Activated naive CD8-positive, alpha-beta T cell treated with anti-CD3 and anti-CD28 coated beads, Interleukin-2, amount 10 ng/mL, durations not matched to agents 7 days and 5 days (primary cell): ENCODE data around the gene SATB1. TPM values are rescaled to one million over a fixed set of nuclear protein-coding genes. Genes with fewer than 3 reads are reported as not detected.

Experiments
- ATAC-seq: fragments of 150-1000 bp; cut with Tn5 transposase; one replicate; pipeline ENCODE4 v1.10.0; 2021; ENCODE audit warnings: low read depth, moderate library complexity
- POLR2A ChIA-PET: fragments of 350-600 bp; sonication (Branson Sonifier 250); formaldehyde crosslinking; loops from one replicate; lab custom pipeline; 2021; ENCODE audit warnings: antibody characterized with exemption; lab: Charles Lee
- DNase-seq: peaks from one replicate; pipeline ENCODE4 v3.0.0; 2021
- H3K27ac Mint-ChIP-seq: one replicate; pipeline ENCODE4 v1.8.0; 2022; ENCODE audit warnings: mild to moderate bottlenecking, mixed read lengths
- H3K27me3 Mint-ChIP-seq: one replicate; pipeline ENCODE4 v1.8.0; 2022; ENCODE audit warnings: mild to moderate bottlenecking, moderate library complexity, mixed read lengths
- H3K36me3 Mint-ChIP-seq: one replicate; pipeline ENCODE4 v1.8.0; 2021; ENCODE audit warnings: mild to moderate bottlenecking, mixed read lengths
- H3K4me1 Mint-ChIP-seq: one replicate; pipeline ENCODE4 v1.8.0; 2021; ENCODE audit warnings: mixed read lengths
- H3K4me3 Mint-ChIP-seq: one replicate; pipeline ENCODE4 v1.8.0; 2022; ENCODE audit warnings: mild to moderate bottlenecking, moderate library complexity, mixed read lengths
- H3K9me3 Mint-ChIP-seq: one replicate; pipeline ENCODE4 v1.8.0; 2021; ENCODE audit warnings: mixed read lengths
- total RNA-seq, 2 experiments: library from RNA; stranded (reverse); gene quantifications; one replicate each; pipeline ENCODE4 v1.2.3, GENCODE V29; 2021

Gene SATB1
- total RNA-seq, 2 experiments from 2014 or later, result 281 to 288 TPM

DNA sequence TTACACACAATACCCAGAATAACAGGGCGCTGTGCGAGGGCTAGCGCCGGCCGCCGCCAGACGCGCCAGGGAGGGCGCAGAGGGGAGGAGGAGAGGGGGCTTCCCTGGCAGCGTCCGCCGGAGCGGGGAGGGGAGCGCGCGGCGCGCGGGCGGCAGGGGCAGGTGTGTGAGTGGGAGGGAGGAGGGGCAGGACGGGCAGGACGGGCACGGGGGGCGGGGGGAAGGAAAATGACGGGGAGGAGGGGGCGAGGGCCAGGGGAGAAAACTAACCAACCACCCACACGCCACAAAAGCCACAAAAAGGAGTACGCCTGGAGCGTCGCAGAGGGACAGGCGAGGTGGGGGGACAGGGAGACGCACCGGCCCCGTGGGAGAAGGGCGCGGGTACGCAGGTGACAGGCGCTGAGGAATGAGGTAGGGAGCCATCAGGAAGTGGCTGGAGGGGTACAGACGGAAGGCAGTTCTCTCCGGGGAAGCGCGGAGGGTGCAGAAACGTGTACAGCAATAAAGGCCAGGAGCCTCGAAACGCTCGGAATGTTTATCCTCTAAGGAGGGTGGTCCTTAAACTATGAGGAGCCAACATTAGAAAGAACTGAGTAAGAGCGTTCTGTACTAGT is 610 bp upstream of the SATB1 start:
- POLR2A ChIA-PET, result interaction anchor here (0.6 to 13.2 kb wide), 4 partner anchors 8 to 24 kb away, joined by 3 to 385 read pairs (median 62); no protein-coding TSS in a partner anchor
- Mint-ChIP-seq H3K27ac (peak overlapping the region; percentile 91), H3K27me3 (no peaks in the 10 kb centered on the region), H3K36me3 (peaks cover 51% of the 10 kb centered on the region), H3K9me3 (no peaks in the 10 kb centered on the region), H3K4me3 (peak overlapping the region; percentile 87), H3K4me1 (peaks cover 54% of the 10 kb centered on the region)
- ATAC-seq, result peak; percentile 54
- DNase-seq, result peak; percentile 80

DNA sequence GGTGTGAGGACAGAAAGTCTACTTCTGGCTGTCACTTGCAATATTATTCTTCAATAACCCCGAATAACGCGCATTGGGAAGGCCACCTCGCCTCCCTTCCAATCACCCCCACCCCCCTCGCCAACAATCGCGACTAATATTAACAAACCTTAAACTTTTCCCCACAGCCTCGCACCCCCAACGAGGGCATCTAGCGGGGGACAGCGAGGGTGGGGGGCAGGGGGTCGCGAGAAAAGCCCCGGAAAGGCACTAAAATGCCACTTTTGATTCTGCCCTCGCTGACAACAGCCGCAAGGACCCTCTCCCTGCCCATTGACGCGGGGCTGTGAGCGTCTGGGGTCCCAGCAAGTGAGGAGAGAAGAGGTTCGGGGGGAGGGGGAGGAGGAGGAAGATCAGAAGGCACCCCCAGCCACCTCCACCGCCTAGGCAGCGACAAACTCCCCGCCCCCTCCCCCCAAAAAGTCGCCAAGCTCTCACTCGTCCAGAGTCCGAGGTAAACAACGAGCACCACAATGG is 868 bp downstream of the SATB1 start:
- Mint-ChIP-seq H3K4me1 (peaks cover 55% of the 10 kb centered on the region), H3K27ac (peak overlapping the region; percentile 91), H3K9me3 (no peaks in the 10 kb centered on the region), H3K27me3 (no peaks in the 10 kb centered on the region), H3K36me3 (peaks cover 57% of the 10 kb centered on the region), H3K4me3 (peak overlapping the region; percentile 87)
- DNase-seq, result peak; percentile 55
- POLR2A ChIA-PET, result interaction anchor here (0.6 to 13.2 kb wide), 6 partner anchors 10 to 289 kb away, joined by 3 to 385 read pairs (median 10); no protein-coding TSS in a partner anchor
- no peak for ATAC-seq

DNA sequence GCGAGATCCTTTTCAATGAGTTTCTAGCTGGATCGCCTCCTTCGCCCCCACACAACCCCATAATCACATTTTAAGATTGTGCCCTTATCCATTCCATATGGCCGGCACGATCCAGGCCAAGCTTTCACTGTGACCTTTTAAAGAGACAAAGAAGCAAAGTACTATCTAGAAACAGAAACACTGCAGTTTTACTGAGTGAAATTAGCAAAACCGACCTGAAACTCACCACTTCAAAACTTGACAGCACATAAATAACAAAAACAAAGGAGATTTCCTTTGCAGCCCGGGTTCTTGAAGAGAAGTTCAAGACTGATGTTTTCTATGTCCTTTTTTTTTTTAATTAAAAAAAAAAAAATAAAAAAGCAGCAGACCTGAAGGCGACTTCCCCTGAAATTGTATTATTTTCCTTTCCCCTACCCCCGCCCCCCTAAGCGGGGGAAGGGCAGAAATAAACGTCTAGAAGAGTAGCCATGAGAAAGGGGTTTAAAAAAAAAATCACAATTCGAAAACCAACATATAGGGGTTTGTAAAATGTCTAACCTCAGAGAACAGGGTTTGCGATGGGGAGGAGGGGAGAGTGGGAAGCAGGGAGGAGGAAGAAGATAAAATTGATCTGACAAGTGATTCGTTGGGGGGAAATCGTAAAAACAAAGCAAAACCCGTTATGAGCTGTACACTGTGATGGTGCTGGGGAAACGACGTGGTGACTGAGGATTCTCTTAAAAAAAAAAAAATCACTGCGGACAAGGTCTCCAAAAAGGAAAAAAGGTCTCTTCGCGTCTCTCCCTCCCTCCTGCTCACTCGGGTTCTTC is 1.5 kb downstream of the SATB1 start:
- POLR2A ChIA-PET, result interaction anchor here (1.0 to 13.2 kb wide), 5 partner anchors 9 to 294 kb away, joined by 4 to 385 read pairs (median 12); no protein-coding TSS in a partner anchor
- Mint-ChIP-seq H3K4me1 (peaks cover 50% of the 10 kb centered on the region), H3K27me3 (no peaks in the 10 kb centered on the region), H3K4me3 (peak overlapping the region; percentile 87), H3K27ac (peak overlapping the region; percentile 91), H3K36me3 (peaks cover 60% of the 10 kb centered on the region), H3K9me3 (no peaks in the 10 kb centered on the region)
- peak; percentile 52 for DNase-seq
- ATAC-seq, result peak; percentile 9

DNA sequence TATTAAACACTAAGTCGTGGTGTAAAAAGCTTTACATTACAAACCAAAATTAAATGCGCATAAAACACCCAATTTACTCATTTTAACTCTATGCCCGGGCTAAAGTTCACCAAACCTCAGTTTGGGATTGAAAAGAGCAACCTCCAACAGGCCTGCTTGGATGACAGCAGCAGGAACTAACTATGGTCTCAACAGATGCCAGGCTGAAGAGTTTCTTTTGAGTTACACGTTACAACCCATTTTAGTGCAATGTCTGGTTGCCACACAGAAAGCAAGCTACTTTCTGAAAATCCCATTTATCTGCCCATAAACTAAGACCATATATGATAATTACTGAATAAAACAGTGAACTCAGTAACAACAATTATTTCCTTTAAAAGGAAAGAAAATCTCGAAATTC is 2.2 kb downstream of the SATB1 start:
- ATAC-seq, result no peak
- POLR2A ChIA-PET, result interaction anchor here (0.7 to 13.2 kb wide), 6 partner anchors 8 to 295 kb away, joined by 3 to 385 read pairs (median 10); no protein-coding TSS in a partner anchor

DNA sequence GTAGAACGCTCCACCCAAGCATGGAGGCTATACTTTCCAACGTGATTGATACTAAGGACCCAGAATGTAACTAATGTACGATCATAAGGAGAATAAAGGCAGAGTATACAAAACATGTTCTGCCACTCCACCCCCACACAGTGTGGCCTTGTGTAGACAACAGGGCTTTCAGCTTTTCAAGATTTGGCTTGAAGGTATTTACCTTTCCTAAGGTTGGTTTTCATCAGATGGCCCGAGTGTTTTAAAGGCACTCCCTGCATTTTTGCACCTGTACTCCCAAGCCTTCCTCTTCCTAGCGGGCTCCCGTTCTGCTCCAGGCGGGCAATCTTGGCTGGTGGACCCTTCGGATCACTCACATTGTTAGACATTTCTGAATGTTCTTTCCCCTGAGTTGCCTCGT is 4.6 kb downstream of the SATB1 start:
- H3K4me3 Mint-ChIP-seq, result peak overlapping the region; percentile 82
- no peak for DNase-seq
- H3K4me1 Mint-ChIP-seq, result peaks cover 54% of the 10 kb centered on the region
- H3K27ac Mint-ChIP-seq, result peak overlapping the region; percentile 90
- ATAC-seq, result no peak
- H3K36me3 Mint-ChIP-seq, result peaks cover 71% of the 10 kb centered on the region
- H3K9me3 Mint-ChIP-seq, result no peaks in the 10 kb centered on the region
- no peaks in the 10 kb centered on the region for H3K27me3 Mint-ChIP-seq
- POLR2A ChIA-PET, result interaction anchor here (0.8 to 13.2 kb wide), 5 partner anchors 13 to 295 kb away, joined by 3 to 385 read pairs (median 5); no protein-coding TSS in a partner anchor

More for the DNA sequence above, 2.2 kb downstream of the SATB1 start:
- DNase-seq, result no peak
- Mint-ChIP-seq H3K4me3 (peak overlapping the region; percentile 87), H3K4me1 (peaks cover 48% of the 10 kb centered on the region), H3K36me3 (peaks cover 60% of the 10 kb centered on the region), H3K27ac (peak overlapping the region; percentile 91), H3K9me3 (no peaks in the 10 kb centered on the region), H3K27me3 (no peaks in the 10 kb centered on the region)

DNA sequence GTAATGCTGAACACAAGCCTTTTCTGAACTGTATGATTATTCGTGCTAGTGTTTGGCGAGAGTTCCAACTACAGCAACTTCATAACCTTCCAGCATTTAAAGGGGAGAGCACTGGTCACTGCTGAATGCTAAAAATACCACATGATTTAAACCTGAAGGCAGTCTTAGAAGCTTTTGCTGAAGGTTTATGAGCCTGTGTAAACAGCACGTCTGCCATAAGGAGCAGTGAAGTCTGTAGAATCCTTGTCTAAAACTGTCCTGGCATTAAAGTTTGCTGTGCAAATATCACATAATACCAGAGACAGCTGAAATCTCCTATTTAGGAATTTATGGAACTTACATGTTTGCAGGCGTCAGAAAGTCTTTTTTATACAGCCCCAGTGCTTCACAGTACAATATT is 5.9 kb downstream of the SATB1 start:
- H3K27me3 Mint-ChIP-seq, result no peaks in the 10 kb centered on the region
- DNase-seq (no peak), ATAC-seq (no peak)
- peaks cover 63% of the 10 kb centered on the region for H3K4me1 Mint-ChIP-seq
- peak overlapping the region; percentile 90 for H3K27ac Mint-ChIP-seq
- POLR2A ChIA-PET, result interaction anchor here (6.9 to 13.2 kb wide), 2 partner anchors 15 to 24 kb away, joined by 120 to 385 read pairs; no protein-coding TSS in a partner anchor
- no peaks in the 10 kb centered on the region for H3K9me3 Mint-ChIP-seq
- peaks cover 75% of the 10 kb centered on the region for H3K36me3 Mint-ChIP-seq
- H3K4me3 Mint-ChIP-seq, result peak overlapping the region; percentile 82

DNA sequence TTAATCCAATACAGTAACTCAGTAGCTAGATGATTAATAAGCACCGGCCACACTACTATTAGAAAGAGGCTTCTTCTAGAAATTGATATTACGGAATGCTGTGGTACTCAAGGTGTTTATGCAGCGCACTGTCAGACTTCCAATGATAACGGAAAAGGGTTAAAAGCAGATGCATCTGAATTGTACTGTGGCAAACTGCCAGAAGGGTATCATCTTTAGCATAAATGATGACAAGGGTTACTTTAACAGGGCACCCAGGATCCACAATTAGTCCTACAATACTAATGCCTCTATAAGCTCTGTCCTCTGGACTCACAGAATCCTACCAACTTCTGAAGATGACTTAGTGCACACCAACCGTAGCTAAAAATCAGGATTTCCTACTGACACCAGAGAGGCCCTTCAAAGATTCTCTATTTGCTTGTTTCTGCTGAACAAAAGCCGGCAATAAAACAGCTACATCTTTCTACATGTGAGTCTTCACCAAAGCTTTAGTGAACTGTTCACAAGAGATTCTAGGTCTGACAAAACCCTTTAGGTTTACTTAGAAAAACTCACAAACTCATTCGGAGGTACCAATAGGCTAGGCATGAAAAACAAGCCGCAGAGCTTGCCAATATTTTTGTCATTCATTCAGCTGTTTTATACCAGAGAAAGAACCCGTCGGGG is 7.1 kb downstream of the SATB1 start:
- Mint-ChIP-seq H3K4me1 (peaks cover 60% of the 10 kb centered on the region), H3K4me3 (peak overlapping the region; percentile 82), H3K27me3 (no peaks in the 10 kb centered on the region), H3K27ac (peak overlapping the region; percentile 90), H3K9me3 (no peaks in the 10 kb centered on the region), H3K36me3 (peaks cover 68% of the 10 kb centered on the region)
- no peak for DNase-seq
- POLR2A ChIA-PET, result interaction anchor here (1.0 to 13.2 kb wide), 9 partner anchors 10 to 327 kb away, joined by 3 to 385 read pairs (median 4); no protein-coding TSS in a partner anchor
- ATAC-seq, result peak; percentile 14

DNA sequence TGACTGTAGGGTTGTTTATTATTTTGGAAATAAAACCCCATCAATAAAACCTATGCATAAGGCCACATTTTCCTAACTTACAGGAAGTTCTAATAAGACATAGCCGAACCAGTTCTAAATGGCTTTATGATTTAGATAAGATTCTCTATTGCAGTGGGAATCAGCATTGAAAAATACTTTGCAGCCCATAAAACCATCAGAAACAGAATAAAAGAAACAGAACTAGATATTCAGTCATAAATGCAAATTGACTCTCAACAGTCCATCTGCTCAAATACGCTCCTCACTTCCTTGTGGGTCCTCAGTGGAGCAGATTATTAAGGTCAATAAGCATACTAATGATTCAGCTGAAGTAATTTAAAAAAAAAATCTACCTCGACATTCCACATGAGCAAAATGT is 8.8 kb downstream of the SATB1 start:
- Mint-ChIP-seq H3K27ac (peak overlapping the region; percentile 59), H3K4me3 (peak overlapping the region; percentile 66), H3K27me3 (no peaks in the 10 kb centered on the region), H3K4me1 (peaks cover 71% of the 10 kb centered on the region), H3K9me3 (no peaks in the 10 kb centered on the region), H3K36me3 (peaks cover 66% of the 10 kb centered on the region)
- POLR2A ChIA-PET, result interaction anchor here (1.6 to 13.2 kb wide), 4 partner anchors 11 to 28 kb away, joined by 4 to 385 read pairs (median 12); no protein-coding TSS in a partner anchor
- ATAC-seq (no peak), DNase-seq (no peak)

DNA sequence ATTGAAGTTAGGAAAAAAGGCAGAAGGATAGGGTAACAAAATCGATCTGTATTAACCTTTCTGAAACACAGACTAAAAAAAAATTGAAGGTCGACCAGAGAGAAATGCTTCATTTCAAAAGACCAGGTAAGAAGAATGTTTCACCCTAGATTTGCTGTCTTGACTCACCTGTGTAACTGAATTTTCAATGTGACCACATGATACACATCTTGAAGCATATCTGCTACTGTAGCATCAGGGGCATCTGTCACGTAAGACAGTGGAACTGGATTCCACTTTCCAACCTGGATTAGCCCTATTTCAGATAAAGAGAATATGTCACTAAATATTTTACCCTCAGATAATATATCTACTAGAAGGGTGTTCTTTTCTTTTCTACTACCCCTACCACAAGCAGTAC is 9.3 kb downstream of the SATB1 start:
- Mint-ChIP-seq H3K4me1 (peaks cover 70% of the 10 kb centered on the region), H3K36me3 (peaks cover 64% of the 10 kb centered on the region), H3K27ac (peak overlapping the region; percentile 59), H3K4me3 (peak overlapping the region; percentile 66), H3K9me3 (no peaks in the 10 kb centered on the region), H3K27me3 (no peaks in the 10 kb centered on the region)
- DNase-seq (no peak), ATAC-seq (no peak)
- POLR2A ChIA-PET, result interaction anchor here (2.5 to 13.2 kb wide), 3 partner anchors 8 to 26 kb away, joined by 12 to 385 read pairs (median 19); partner anchors contain the start of gene SATB1

DNA sequence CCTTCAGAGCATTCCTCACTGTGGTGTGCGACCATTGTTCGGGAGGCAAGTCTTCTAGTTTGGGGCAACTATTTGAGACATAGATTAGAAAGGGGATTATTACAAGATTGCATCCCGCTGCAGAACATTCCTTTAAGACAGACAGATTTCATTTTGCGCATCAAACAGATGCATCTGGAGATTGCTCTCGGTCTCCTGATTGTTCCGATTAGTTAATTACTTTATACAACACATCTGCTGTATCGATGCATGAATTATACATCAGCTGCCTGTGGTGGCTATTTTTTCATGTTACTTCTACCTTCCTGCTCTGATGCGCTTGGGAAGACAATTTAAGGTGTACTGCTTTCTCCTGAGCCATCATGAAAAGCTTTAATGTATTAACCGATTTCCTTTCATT is 10.0 kb downstream of the SATB1 start:
- peaks cover 69% of the 10 kb centered on the region for H3K4me1 Mint-ChIP-seq
- ATAC-seq, result no peak

DNA sequence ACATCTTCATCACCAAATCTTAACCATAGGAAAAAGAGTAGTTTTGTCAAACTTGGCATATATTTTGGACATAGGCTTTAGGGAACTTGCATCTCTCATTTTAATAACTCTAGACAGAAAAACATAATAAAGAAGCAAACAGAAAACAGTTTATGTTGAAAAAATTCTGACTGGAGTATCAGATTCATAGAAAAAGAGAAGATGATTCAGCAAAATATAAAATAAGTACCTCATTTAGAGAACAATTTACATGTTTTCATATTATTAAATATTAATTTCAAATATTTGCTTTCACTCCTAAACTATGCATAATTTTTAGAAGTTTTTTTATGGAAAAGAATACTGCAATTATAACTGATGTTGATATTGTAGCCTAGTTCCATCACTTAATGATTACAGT is 12.5 kb downstream of the SATB1 start:
- Mint-ChIP-seq H3K27ac (peak overlapping the region; percentile 75), H3K4me1 (peaks cover 76% of the 10 kb centered on the region), H3K36me3 (peaks cover 60% of the 10 kb centered on the region), H3K27me3 (no peaks in the 10 kb centered on the region), H3K4me3 (peak overlapping the region; percentile 71), H3K9me3 (no peaks in the 10 kb centered on the region)
- DNase-seq, result no peak
- ATAC-seq, result no peak
- POLR2A ChIA-PET, result interaction anchor here (13.2 kb wide), 1 partner anchor 21 kb away, joined by 385 read pairs; no protein-coding TSS in a partner anchor

More for the DNA sequence above, 10.0 kb downstream of the SATB1 start:
- Mint-ChIP-seq H3K36me3 (peaks cover 64% of the 10 kb centered on the region), H3K9me3 (no peaks in the 10 kb centered on the region), H3K27me3 (no peaks in the 10 kb centered on the region), H3K27ac (peak overlapping the region; percentile 44), H3K4me3 (peak overlapping the region; percentile 49)
- POLR2A ChIA-PET, result interaction anchor here (1.6 to 13.2 kb wide), 3 partner anchors 9 to 309 kb away, joined by 3 to 385 read pairs (median 12); partner anchors contain the start of gene SATB1
- no peak for DNase-seq

DNA sequence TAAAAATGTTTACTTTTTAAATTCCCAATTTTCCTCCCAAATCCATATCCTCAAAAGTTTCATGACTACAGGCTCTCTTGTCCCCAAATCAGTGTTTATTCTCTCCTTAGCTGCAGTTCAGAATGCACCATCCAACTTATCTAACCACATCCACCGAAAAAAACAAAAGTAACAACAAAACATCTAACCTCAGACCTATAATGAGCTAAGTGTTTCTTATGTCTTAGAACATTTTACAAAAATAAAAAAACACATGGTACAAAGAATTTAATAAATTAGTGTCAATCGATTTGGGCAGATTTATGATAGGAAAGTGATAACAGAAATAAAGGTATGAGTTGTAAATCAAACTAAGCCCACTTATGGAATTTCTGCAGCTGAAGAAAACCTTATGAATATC is 13.6 kb downstream of the SATB1 start:
- DNase-seq, result no peak
- Mint-ChIP-seq H3K4me3 (peak overlapping the region; percentile 71), H3K27ac (peak overlapping the region; percentile 75), H3K27me3 (no peaks in the 10 kb centered on the region), H3K9me3 (no peaks in the 10 kb centered on the region), H3K36me3 (peaks cover 61% of the 10 kb centered on the region), H3K4me1 (peaks cover 76% of the 10 kb centered on the region)
- ATAC-seq, result peak; percentile 31
- POLR2A ChIA-PET, result interaction anchor here (0.7 to 3.2 kb wide), 7 partner anchors 10 to 302 kb away, joined by 3 to 11 read pairs (median 4); no protein-coding TSS in a partner anchor
